IPS DF 6.9 (cell line): ENCODE data around the gene C10orf90.

Experiments used
- DNase-seq: peaks from one replicate; pipeline ENCODE4 v3.0.0-alpha.2; 2013; ENCODE audit warnings: low read depth, low spot score
- H3K27ac ChIP-seq: one replicate; pipeline ENCODE4 v1.5.1; 2013; ENCODE audit warnings: low read length, control low read depth
- H3K27me3 ChIP-seq: 2 replicates; pipeline ENCODE4 v1.6.1; 2013; ENCODE audit warnings: mild to moderate bottlenecking, low read length; ENCODE audit not compliant: control insufficient read depth, insufficient read depth
- H3K36me3 ChIP-seq: 2 replicates; pipeline ENCODE4 v1.6.1; 2013; ENCODE audit warnings: low read length; ENCODE audit not compliant: control insufficient read depth, insufficient read depth
- H3K4me1 ChIP-seq: 2 replicates; pipeline ENCODE4 v1.6.1; 2013; ENCODE audit warnings: low read length; ENCODE audit not compliant: control insufficient read depth, insufficient read depth
- H3K4me3 ChIP-seq: 2 replicates; pipeline ENCODE4 v1.5.1; 2013; ENCODE audit warnings: mild to moderate bottlenecking, low read length
- H3K9me3 ChIP-seq: 2 replicates; pipeline ENCODE4 v1.6.1; 2013; ENCODE audit warnings: low read length, inconsistent platforms; ENCODE audit not compliant: control insufficient read depth, insufficient read depth
- WGBS: extraction: QIAGEN DNeasy Blood & Tissue Kit; methylation state at CpG from one replicate; pipeline ENCODE4 v1.1.7; 2013; ENCODE audit warnings: mixed read lengths, missing lambda C conversion rate; ENCODE audit not compliant: insufficient read length, insufficient coverage; 5-methylcytosine and 5-hydroxymethylcytosine counted together

The C10orf90 gene

DNA sequence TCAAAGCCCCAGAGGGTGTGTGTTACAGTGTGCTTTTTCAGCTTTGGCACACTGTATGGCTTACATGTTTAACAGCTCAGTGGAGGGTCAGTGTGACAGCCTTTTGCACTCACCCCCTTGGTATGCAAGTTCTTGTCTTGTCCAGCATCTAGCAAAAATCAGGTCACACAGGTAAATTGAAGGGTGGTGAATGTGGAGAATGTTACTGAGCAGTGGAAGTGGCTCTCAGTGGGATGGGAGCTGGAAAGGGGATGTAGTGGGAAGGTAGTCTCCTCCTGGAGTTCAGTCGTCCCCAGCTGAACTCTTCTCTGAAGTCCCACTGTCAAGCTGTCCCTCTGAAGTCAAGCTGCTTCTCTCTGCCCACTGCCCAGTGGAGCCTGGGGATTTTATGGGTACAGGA is 21.0 kb upstream of the C10orf90 start:
- Histone ChIP-seq H3K36me3 (no peaks in the 10 kb centered on the region), H3K4me3 (no peak overlapping the region), H3K4me1 (peaks cover 3% of the 10 kb centered on the region; the same call in 1 of the 2 replicates), H3K9me3 (no peaks in the 10 kb centered on the region), H3K27me3 (no peaks in the 10 kb centered on the region), H3K27ac (no peak overlapping the region)
- no CpG with 5 or more reads among the region's 1 CpG for WGBS
- no peak for DNase-seq

DNA sequence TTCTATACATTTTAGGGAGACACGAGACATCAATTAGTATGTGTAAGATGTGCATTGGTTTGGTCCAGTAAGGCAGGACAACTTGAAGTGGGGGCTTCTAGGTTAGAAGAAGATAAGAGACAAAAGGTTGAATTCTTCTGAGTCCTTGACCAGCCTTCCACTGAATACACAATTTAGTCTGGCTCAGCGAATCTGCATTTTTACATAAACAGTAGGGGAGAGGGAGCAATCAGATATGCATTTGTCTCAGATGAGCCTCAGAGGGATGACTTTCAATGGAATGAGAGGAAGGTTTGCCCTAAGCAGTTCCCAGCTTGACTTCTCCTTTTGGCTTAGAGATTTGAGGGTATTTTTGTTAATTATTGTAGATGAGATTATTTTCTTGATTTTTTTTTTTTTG is 20.0 kb upstream of the C10orf90 start:
- Histone ChIP-seq H3K9me3 (no peaks in the 10 kb centered on the region), H3K27ac (no peak overlapping the region)
- peak; percentile 29 for DNase-seq

DNA sequence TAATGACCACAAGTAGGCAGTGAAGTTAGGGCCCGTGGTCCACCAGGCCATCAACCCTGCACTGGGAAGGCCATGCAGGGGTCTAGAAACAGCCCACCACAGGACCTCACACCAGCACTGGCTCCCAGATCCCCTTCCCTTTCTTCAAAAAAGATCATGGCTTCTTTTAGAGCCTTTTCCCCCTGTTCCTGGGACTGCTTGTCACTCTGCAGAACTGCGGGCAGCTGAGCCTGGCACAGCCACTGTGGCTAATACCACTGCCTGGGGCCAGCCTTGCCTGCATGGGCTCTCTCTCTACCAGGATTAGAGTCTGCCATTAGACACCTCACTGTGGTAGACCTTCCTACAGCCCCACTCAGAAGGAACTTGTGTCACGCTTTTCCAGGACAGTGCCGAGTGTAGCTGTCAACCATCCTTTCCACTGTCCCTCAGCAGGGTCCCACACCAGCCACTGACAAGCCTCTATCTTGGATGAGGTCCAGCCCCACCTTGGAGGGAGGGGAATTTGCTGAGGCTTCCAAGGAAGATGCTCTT is 19.0 kb upstream of the C10orf90 start:
- H3K4me1 ChIP-seq: peaks cover 3% of the 10 kb centered on the region; the same call in 1 of the 2 replicates
- H3K36me3 ChIP-seq: no peaks in the 10 kb centered on the region
- no peaks in the 10 kb centered on the region for H3K27me3 ChIP-seq
- no CpG with 5 or more reads among the region's 4 CpGs for WGBS
- no peak overlapping the region for H3K4me3 ChIP-seq
- no peak for DNase-seq
- no peaks in the 10 kb centered on the region for H3K9me3 ChIP-seq
- no peak overlapping the region for H3K27ac ChIP-seq

More for the DNA sequence above, 20.0 kb upstream of the C10orf90 start:
- Histone ChIP-seq H3K36me3 (no peaks in the 10 kb centered on the region), H3K4me3 (no peak overlapping the region), H3K4me1 (peaks cover 3% of the 10 kb centered on the region; the same call in 1 of the 2 replicates), H3K27me3 (no peaks in the 10 kb centered on the region)
- WGBS: no CpG with 5 or more reads among the region's 2 CpGs

DNA sequence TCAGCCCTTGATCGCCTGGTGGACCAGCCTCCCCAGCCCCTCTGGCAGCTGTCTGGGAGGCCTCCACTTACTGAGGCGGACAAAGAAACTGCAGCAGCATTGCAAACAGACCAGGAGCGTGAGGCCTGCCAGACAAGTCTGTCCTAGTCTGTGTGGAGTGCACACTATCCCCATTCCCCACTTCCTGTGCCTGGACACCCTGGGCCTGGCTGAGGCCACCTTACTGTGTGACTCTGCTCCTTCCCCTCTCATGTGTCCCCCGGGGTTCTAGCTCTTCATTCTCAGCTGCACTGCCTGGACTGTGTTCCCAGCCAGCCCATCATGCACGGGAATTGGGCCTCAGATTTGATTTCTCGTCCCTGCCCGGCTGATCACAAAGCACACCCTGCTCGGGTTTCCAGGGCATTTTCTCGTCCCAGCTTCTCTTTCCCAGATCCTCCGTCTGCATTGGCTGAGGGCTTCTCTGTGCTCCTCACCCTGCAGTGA is 16.7 kb upstream of the C10orf90 start:
- Histone ChIP-seq H3K9me3 (no peaks in the 10 kb centered on the region), H3K27me3 (no peaks in the 10 kb centered on the region), H3K36me3 (no peaks in the 10 kb centered on the region), H3K4me1 (peaks cover 3% of the 10 kb centered on the region; the same call in 1 of the 2 replicates), H3K4me3 (no peak overlapping the region), H3K27ac (no peak overlapping the region)
- no CpG with 5 or more reads among the region's 10 CpGs for WGBS
- DNase-seq: no peak

DNA sequence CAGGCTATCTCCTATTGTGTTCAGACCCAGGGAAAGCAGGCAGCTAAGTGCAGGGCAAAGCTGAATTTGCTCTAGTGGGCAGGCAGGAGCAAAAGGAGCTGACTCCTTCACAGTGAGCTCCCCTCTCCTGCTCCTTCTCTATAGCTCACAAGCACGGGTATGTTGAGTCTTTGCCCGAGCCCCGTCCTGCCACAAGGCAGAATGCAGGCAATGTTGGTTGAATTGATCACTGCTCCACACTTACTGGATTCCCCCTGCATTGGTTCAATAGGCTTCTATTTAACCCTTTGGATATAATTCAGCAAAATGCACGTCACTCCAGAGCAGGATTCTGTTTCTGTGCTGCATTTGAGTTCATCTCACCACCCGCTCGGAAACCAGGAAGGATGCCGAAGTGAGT is 16.2 kb upstream of the C10orf90 start:
- no peak overlapping the region for H3K4me3 ChIP-seq
- H3K36me3 ChIP-seq: no peaks in the 10 kb centered on the region
- no peak overlapping the region for H3K27ac ChIP-seq
- no peaks in the 10 kb centered on the region for H3K27me3 ChIP-seq
- WGBS: no CpG with 5 or more reads among the region's 7 CpGs
- H3K4me1 ChIP-seq: peaks cover 3% of the 10 kb centered on the region; the same call in 1 of the 2 replicates
- H3K9me3 ChIP-seq: no peaks in the 10 kb centered on the region
- DNase-seq: no peak

DNA sequence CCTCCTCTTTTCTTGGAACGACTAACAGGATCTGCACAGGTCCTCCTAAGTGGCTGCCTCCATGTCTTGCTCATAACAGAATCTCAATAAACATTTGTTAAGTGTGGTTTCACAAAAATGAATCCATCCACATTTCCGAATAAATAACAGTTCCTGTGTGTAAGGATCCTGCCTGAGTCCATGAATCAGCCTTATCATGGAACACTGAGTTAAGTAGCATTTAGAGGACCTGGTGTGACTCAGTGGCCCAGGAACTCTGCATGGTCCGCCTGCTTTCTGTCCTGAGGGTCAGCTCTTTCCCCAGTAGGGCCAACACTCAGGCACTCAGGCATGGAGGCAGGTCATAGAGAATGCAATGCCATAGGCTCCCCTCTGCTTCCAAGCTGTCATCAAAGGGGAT is 15.8 kb upstream of the C10orf90 start:
- Histone ChIP-seq H3K4me3 (no peak overlapping the region), H3K9me3 (no peaks in the 10 kb centered on the region), H3K27ac (no peak overlapping the region), H3K27me3 (no peaks in the 10 kb centered on the region), H3K4me1 (peaks cover 3% of the 10 kb centered on the region; the same call in 1 of the 2 replicates), H3K36me3 (no peaks in the 10 kb centered on the region)
- no CpG with 5 or more reads among the region's 3 CpGs for WGBS
- DNase-seq: no peak

DNA sequence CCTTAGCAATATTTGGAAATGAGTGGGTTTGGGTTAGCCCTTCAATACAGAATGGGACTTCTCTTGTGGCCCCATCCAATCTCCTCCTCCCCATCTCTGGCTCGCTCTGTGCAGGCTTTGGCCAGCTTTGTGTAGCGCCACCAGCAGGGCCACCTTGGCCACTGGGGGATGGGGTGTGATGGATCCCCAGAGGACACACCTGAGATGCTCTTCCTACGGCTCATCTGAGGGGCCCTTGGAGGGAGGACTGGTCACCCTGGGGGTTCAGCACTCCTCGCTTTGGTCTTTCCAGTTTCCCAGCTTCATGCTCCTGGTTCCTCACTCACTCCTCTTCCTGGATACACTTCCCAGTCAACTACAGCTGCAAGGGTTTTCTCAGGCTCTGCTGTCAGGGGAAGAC is 15.3 kb upstream of the C10orf90 start:
- H3K4me3 ChIP-seq: no peak overlapping the region
- no CpG with 5 or more reads among the region's 4 CpGs for WGBS
- no peaks in the 10 kb centered on the region for H3K9me3 ChIP-seq
- no peaks in the 10 kb centered on the region for H3K27me3 ChIP-seq
- no peak overlapping the region for H3K27ac ChIP-seq
- peaks cover 3% of the 10 kb centered on the region; the same call in 1 of the 2 replicates for H3K4me1 ChIP-seq
- DNase-seq: no peak
- H3K36me3 ChIP-seq: no peaks in the 10 kb centered on the region

DNA sequence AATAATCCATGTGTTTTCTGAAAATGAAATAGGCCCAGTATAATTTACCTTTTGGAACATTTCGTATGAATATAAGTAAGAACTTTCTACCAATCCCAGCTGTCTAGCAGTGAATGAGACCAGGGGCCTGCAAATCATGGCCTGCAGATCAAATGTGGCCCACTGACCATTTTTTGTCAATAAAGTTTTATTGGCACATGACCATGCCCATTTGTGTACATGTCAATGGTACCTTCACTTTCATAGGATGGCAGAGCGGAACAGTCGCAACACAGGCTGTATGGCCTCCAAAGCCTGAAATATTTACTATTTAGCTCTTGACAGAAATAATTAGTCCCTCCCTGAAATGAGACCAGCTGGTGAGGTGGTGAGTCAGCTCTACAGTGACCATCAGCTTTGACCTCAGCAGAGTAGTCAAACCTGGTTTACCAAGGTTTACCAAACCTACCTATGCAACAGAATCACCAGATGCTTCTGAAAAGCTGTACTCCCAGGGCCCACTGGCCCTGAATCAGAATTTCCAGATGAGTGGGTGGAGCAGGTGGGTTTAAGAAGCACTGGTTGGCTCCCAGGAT is 13.8 kb upstream of the C10orf90 start:
- H3K27ac ChIP-seq: no peak overlapping the region
- no CpG with 5 or more reads among the region's 3 CpGs for WGBS
- no peaks in the 10 kb centered on the region for H3K27me3 ChIP-seq
- no peaks in the 10 kb centered on the region for H3K36me3 ChIP-seq
- H3K9me3 ChIP-seq: no peaks in the 10 kb centered on the region
- H3K4me1 ChIP-seq: peaks cover 2% of the 10 kb centered on the region; the same call in 1 of the 2 replicates
- H3K4me3 ChIP-seq: no peak overlapping the region
- no peak for DNase-seq

DNA sequence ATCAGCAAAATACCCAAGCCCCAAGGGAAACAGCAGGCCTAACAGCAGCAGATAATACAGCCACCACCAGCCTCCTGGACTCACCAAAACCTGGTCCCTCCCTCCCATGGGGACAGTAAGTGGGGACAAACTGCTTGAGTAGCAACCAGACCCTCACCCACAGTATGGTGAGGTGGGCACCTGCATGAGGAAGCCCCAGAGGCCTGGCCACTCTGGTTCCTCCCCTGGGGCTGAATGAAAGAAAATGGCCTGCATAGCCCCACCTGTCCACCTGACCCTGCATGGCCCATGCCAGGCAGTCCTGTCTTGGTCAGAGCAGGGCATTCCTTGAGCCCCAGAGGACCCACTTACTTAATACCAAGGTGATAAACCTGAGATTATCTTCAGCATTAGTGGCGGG is 13.0 kb upstream of the C10orf90 start:
- H3K36me3 ChIP-seq: no peaks in the 10 kb centered on the region
- DNase-seq: no peak
- no peaks in the 10 kb centered on the region for H3K9me3 ChIP-seq
- no peak overlapping the region for H3K4me3 ChIP-seq
- H3K4me1 ChIP-seq: peaks cover 2% of the 10 kb centered on the region; the same call in 1 of the 2 replicates
- H3K27ac ChIP-seq: no peak overlapping the region
- H3K27me3 ChIP-seq: no peaks in the 10 kb centered on the region
- no CpG with 5 or more reads among the region's 1 CpG for WGBS

DNA sequence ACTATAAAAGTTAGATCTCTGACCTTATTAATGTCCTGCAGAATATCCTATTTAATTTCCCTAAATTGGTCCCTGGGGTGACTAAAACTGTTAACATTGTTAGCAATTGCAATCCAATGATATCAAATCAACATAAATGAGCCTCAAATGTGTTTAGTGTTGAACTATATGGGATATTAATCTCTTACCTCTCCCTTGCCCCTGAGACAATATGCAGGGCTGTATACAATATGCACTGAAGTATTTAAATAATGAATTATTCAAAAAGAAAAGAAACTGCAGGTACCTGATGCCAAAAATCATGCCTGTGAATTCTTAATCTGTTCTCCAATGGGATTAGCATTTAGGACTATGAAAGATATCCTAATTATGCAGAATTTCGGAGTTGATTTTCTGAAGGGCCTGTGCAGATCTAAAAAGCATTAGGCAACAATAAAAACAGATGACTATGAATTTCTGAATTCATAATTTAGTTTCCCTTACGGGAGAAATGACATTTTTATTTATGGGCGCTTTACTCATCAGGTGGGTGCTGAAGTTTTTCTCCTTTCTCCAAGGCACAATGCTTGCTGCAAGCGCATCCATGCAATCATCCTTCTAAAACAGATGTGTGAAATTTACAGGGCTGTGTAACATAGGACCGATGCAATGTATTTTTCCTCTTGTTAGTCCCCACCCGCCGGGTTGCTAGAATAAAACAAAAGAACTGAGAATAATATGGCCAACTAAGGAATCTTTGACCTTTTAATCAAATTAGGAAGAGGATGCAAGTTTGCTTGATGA is 5.4 kb upstream of the C10orf90 start:
- no peak overlapping the region for H3K27ac ChIP-seq
- WGBS: no CpG with 5 or more reads among the region's 7 CpGs

More for the DNA sequence above, 5.4 kb upstream of the C10orf90 start:
- no peaks in the 10 kb centered on the region for H3K27me3 ChIP-seq
- H3K36me3 ChIP-seq: no peaks in the 10 kb centered on the region
- H3K9me3 ChIP-seq: no peaks in the 10 kb centered on the region
- H3K4me3 ChIP-seq: no peak overlapping the region
- DNase-seq: no peak
- no peaks in the 10 kb centered on the region for H3K4me1 ChIP-seq
